ENCODE measurements around the gene MCL1. TPM values are rescaled to one million over a fixed set of nuclear protein-coding genes. Genes with fewer than 3 reads are reported as not detected.
A peak's percentile ranks its signal among the peaks of the same experiment; 100 is the strongest.

The MCL1 gene
- total and polyA plus RNA-seq, 10 of the 15 experiments (the other 5 are each of a cell fraction or from before 2014, with no cell fraction given) = 18.1 to 148 (median 86.4) TPM

DNA sequence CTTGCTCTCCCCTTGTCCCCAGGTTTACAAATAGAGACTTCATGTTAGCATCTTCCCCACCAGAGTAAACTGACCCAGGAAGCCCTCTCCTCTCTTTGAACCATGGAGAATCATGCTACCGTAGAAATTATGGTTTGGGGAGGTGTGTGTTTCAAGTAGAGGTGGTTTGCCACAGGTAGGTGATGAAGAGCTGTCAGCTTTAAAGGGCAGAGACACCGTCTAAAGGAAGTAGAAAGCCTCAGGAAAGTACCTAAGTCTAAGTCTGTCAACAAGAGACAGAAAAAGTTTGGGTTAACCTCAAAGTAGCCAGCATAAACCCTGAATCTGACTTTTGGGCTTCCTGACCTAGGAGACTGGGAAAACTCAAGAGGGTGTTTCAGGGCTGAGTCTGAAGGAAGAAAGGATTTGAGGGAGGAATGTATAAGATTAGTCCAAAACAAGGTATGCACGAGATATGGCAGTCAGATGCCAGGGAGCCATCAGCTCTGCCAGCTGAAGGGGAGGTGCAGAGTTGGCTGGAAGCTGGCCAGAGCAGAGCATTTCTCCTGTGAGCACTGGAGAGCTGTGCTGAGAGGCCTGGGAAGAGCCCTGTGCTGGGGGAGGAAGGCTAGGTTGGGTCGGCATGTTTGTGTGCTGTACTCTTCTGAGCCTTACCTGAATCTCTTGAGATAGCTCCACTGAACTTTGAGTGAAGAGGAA is 15.9 kb downstream of the MCL1 start (continued):
- TF ChIP-seq ETV6 (conservative IDR thresholded peaks at IDR 0.05 in 1 of 2, IDR thresholded peaks at IDR 0.05 in 1 of 2; ENCODE audit: borderline replicate concordance in 1 of 2, low read depth in 1 of 2) = peak in 1 of 2 experiments; percentile 64; a peak in 1 of 4 replicates
- peak; percentile 53 for TF ChIP-seq EED (IDR thresholded peaks at IDR 0.05; ENCODE audit: low read depth)
- no peak for TF ChIP-seq EZH2 (IDR thresholded peaks at IDR 0.05; ENCODE audit: borderline replicate concordance, control insufficient read depth, low read depth, low read length)
- no peak for TF ChIP-seq RUNX3 (IDR thresholded peaks at IDR 0.05; ENCODE audit: low read length)
- TF ChIP-seq ZNF207 (IDR thresholded peaks at IDR 0.05; ENCODE audit: borderline replicate concordance) = no peak
- TF ChIP-seq GABPA (IDR thresholded peaks at IDR 0.05; ENCODE audit: low read depth) = no peak
- TF ChIP-seq POLR2AphosphoS2 (IDR thresholded peaks at IDR 0.05; ENCODE audit: low read depth, low read length) = no peak
- peak in 1 of 2 experiments; percentile 30; a peak in 1 of 4 replicates for TF ChIP-seq SRF (IDR thresholded peaks at IDR 0.05; ENCODE audit: low read depth in 2 of 2, low read length in 2 of 2)
- TF ChIP-seq NFIC (IDR thresholded peaks at IDR 0.05; ENCODE audit: low read depth, low read length) = no peak
- peak; percentile 28; the same call in 1 of the 2 replicates for TF ChIP-seq BACH1 (IDR thresholded peaks at IDR 0.05; ENCODE audit: borderline replicate concordance)
- 0 out of 2 replicates have a peak, but pooled peaks have one; percentile 11 for TF ChIP-seq ESRRA (IDR thresholded peaks at IDR 0.05; ENCODE audit: low read length)
- TF ChIP-seq CBFB (IDR thresholded peaks at IDR 0.05; ENCODE audit: low read depth) = peak; percentile 65; the same call in 1 of the 2 replicates
- TF ChIP-seq, protein P1, sequence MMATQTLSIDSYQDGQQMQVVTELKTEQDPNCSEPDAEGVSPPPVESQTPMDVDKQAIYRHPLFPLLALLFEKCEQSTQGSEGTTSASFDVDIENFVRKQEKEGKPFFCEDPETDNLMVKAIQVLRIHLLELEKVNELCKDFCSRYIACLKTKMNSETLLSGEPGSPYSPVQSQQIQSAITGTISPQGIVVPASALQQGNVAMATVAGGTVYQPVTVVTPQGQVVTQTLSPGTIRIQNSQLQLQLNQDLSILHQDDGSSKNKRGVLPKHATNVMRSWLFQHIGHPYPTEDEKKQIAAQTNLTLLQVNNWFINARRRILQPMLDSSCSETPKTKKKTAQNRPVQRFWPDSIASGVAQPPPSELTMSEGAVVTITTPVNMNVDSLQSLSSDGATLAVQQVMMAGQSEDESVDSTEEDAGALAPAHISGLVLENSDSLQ (IDR thresholded peaks at IDR 0.05) = peak; percentile 93
- TF ChIP-seq PML (IDR thresholded peaks at IDR 0.05; ENCODE audit: low read length) = no peak
- TF ChIP-seq SREBF2 (IDR thresholded peaks at IDR 0.05; ENCODE audit: low read length) = no peak
- no peak for TF ChIP-seq RAD51 (IDR thresholded peaks at IDR 0.05)
- TF ChIP-seq TARDBP (IDR thresholded peaks at IDR 0.05; ENCODE audit: borderline replicate concordance) = no peak
- no peak for TF ChIP-seq SMARCA5 (IDR thresholded peaks at IDR 0.05)
- no peak for TF ChIP-seq STAT1 (conservative IDR thresholded peaks at IDR 0.05)
- TF ChIP-seq, protein P2, sequence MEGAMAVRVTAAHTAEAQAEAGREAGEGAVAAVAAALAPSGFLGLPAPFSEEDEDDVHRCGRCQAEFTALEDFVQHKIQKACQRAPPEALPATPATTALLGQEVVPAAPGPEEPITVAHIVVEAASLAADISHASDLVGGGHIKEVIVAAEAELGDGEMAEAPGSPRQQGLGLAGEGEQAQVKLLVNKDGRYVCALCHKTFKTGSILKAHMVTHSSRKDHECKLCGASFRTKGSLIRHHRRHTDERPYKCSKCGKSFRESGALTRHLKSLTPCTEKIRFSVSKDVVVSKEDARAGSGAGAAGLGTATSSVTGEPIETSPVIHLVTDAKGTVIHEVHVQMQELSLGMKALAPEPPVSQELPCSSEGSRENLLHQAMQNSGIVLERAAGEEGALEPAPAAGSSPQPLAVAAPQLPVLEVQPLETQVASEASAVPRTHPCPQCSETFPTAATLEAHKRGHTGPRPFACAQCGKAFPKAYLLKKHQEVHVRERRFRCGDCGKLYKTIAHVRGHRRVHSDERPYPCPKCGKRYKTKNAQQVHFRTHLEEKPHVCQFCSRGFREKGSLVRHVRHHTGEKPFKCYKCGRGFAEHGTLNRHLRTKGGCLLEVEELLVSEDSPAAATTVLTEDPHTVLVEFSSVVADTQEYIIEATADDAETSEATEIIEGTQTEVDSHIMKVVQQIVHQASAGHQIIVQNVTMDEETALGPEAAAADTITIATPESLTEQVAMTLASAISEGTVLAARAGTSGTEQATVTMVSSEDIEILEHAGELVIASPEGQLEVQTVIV (IDR thresholded peaks at IDR 0.05; ENCODE audit: borderline replicate concordance, partially characterized antibody) = no peak
- TF ChIP-seq TCF12 (IDR thresholded peaks at IDR 0.05; ENCODE audit: low read depth, low read length) = peak; percentile 22; the same call in 1 of the 2 replicates
- TF ChIP-seq MEF2A (IDR thresholded peaks at IDR 0.05; ENCODE audit: insufficient read depth, low read depth, low read length) = peak; percentile 86
- 0 out of 2 replicates have a peak, but pooled peaks have one; percentile 34 for TF ChIP-seq CHD1 (IDR thresholded peaks at IDR 0.05; ENCODE audit: low read depth, low read length)
- TF ChIP-seq, protein P3, sequence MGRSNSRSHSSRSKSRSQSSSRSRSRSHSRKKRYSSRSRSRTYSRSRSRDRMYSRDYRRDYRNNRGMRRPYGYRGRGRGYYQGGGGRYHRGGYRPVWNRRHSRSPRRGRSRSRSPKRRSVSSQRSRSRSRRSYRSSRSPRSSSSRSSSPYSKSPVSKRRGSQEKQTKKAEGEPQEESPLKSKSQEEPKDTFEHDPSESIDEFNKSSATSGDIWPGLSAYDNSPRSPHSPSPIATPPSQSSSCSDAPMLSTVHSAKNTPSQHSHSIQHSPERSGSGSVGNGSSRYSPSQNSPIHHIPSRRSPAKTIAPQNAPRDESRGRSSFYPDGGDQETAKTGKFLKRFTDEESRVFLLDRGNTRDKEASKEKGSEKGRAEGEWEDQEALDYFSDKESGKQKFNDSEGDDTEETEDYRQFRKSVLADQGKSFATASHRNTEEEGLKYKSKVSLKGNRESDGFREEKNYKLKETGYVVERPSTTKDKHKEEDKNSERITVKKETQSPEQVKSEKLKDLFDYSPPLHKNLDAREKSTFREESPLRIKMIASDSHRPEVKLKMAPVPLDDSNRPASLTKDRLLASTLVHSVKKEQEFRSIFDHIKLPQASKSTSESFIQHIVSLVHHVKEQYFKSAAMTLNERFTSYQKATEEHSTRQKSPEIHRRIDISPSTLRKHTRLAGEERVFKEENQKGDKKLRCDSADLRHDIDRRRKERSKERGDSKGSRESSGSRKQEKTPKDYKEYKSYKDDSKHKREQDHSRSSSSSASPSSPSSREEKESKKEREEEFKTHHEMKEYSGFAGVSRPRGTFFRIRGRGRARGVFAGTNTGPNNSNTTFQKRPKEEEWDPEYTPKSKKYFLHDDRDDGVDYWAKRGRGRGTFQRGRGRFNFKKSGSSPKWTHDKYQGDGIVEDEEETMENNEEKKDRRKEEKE (IDR thresholded peaks at IDR 0.05) = no peak
- no peak for TF ChIP-seq MYC (IDR thresholded peaks at IDR 0.05; ENCODE audit: insufficient read depth, insufficient read length, insufficient replicate concordance, low read length, severe bottlenecking)
